Endometrium (tissue), 2 donors: Measurements from ENCODE around the gene ATP4B.

Experiments
- FAIRE-seq: peaks from 2 replicates; lab custom pipeline; 2012; peaks lifted over from hg19 to GRCh38; lab: Jason Lieb, UNC
- donor health status: control.
- donor health status: control.

Gene ATP4B

DNA sequence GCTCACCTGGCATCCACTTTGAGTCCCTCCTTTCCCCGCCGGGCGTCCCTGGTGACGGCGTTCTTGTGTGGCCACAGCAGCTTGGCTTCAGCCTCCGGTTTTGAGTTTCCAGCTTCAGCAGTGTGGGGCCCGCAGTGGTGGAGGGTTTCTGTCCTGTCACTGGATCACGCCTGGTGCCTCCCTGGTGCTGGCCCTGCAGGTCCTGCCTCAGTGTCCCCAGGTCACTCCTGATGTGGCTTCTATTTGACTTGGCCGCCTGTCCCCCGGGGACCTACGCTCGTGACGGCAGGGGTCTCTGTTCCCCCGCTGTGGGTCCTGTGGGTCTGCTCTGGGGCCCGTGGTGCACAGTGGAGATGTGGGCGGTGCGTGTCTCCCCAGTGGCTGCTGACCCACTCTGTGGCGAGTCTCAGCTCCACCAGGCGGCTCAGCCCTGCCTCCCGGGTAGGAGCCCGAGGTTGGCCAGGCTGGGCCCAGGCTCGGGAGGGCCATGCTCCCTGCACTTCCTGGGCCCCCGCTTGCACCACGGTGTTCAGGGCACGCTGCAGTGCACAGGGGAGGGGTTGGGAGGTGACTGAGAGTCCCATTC is 1.9 kb downstream of the ATP4B start:
- no peak for FAIRE-seq

DNA sequence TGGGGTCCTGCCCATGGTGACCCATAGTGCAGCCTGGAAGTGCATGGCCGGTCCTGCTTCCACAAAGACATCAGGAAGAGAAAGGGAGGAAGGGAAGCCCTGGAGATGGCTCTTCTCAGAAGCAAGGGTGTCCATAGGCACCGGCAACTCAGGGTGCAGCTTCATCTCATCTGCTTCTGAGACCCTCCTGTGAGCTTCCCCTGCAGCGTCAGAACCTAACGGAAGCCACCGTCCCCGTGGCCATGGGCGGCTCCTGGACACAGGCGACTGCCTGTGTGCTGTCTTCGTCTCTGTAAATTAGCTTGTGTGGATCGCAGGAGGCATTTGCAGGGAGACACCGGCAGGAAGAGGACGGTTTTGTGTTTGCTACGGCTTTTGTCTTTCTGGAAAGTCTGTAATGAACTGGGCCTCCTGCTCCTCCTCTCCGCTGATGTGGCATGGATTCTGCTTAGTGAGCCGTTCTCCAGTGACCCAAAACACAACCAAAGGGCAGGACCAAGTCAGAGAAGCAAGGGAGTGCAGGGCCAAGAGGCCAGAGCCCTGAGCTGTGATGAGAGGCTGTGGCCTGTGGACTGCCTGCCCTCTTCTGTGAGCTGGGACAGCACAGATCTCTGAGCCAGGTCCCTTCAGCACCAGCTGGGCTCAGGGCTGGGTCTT is 2.5 kb downstream of the ATP4B start:
- no peak for FAIRE-seq

DNA sequence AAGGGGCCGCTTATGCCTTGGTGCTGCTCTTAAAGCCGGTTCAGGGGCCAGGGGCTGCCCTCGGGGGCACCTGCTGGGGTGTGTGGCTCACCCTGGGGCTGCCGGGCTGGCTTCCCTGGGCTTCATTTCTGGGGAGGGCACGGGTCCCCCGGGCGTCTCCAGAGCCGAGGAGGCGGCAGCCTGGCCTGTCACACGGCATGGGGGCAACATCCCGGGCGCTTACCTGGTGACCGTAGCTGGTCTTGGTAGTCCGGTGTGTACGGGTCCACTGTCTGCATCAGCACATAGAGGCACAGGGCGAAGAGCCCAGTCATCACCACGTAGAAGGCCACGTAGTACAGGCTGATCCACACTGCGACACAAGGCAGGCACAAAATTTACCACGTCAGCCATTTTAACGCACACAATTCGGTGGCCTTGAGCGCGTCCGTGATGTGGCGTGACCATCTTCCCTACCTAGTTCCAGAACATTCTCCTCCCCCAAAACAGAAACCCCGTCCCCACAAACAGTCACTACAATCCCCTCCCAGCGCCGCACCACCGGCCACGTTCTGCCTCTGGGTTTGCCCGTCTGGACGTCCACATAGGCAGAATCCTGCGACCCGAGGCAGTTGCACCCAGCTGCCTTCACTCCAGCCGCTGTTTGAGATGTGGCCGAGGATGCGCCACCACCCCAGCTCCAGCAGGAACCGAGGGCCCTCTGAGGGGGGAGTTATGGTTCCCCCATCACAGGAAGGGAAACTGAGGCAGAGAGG is 3.2 kb downstream of the ATP4B start:
- no peak for FAIRE-seq

DNA sequence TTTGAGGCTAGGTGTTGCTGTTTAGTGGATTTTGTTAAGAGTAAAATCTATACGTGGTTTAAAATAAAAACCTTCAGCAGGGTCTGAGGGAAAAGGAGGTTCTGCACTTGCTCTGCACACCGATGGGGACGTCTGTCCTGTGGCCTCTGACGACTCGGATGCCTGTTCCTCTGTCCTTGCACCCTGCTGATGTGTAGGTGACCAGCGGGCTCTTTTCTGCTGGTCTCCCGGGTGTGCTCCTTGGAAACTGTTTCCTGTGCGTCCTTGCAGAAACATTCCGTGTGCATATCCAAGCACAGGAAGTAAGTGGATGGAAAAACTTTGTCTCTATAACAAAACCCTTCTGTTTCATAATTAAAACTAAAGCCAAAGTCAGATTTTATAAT is 3.8 kb downstream of the ATP4B start:
- FAIRE-seq: no peak

DNA sequence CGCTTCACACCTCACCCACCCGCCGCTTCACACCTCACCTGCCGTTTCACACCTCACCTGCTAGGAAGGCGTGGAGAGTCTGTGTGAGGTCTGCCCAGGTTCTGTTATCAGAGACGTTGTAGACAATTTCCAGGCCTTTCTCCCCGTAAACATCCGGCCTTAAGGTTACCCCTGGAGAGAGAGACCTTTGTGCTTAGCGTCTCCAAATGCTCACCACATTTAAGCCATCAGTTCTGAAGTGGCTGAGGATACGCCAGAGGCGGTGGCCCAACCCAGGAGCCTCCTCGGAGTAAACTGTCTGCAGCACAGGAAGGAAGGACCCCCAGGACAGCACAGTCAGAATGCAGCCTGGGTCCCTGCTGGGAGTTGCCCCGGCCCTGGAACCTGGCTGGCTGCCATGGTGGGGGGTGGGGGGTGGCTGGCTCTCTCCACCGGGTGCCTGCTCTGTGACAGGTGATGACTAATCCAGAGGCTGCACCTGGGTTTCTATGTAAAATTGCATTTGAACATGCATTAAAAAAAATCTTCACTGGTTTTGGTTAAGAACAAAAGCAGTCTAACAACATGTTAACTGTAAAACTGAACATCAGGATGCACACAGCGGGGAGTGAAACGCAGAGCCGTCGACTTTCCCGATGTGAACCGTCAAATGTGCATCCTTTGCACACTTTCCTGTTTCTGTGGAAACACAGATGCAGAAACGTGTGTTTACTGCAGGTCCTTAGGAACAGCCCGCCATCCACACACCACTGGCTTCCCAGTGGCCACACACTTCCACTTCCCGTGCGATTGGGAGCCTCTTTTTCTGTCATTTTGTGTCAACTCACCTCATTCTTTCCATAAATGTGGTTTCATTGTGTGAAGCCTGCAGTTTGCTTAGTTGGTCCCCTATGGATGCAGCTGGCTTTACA is 4.5 kb downstream of the ATP4B start:
- FAIRE-seq: no peak

DNA sequence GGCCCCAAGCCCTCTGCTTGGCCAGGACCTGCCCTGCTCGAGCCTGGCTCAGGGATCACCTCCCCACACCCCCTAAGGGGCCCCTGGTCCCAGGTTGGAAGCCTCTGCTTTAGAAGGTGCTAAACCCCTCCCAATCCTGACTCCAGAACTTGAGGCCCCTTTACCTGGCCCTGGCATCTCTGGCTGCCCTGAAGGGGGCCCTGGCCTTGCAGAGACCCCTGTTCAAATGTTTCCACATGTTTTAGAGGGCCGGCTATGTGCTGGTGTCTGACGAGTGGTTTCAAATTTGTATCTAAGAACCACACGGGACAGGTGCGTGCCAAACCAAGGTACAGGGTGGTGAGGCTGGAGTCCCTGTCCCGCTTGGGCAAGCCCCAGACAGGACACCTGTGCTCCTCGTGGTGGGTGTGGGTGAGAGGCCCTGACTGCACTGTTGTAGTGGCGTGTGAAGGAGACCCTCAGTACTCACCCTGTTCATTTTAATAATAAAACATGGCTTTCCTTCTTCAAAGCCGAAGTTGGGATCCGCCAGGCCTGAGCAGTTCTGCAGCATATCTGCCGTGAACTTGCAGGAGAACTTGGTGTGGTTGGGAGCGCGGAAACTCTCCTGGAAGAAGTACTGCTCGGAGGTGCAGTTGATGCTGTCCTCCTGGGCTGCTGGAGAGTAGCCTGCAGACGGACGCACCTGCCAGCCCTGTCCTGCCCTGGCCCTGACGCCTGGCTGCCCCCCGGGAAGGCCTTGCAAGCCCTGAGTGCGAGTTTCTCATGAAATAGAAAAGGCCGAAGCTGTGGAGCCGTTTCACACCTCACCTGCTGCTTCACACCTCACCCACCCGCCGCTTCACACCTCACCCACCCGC is 5.4 kb downstream of the ATP4B start:
- no peak for FAIRE-seq

DNA sequence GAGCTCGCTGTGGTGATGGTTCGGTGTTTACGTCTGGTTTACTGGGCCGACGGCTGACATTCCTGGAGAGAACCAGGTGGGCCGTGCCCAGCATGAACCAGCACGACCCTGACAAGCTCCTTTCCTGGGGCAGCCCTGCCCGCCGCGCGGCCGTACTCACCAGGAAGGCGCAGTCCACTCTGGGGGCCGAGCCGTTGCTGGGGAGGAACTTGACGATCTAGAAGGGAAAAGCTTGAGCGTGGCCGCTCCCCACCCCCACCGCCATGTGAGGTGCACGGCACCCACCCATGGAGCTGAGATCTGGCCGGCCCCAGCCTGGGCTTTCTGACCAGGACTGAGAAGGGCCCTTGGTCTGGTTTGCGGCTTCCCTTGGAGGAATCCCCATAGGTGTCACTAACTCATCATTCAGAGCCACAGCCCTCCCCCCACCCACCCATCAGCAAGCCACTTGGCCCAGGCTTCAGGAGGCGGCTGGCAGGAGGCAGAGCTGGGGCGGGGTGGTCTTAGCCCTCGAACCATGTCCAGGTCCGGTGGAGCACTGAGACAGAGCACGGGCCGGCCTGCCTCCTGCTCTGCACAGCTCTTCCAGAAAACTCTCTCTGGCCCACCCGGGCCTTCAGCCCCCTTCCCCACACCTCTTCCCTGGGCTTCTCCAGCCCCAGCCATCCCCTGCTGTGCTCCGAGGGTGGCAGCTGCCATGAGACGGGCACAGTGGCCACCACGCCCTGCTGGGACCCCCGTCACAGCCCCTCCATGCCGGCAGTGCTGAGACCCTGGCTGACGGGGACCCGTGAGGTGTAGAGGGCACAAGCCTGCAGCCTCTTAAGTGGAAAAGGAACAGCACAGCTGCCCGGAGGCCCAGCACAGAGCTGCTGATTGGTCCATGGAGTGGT is 6.2 kb downstream of the ATP4B start:
- no peak for FAIRE-seq

DNA sequence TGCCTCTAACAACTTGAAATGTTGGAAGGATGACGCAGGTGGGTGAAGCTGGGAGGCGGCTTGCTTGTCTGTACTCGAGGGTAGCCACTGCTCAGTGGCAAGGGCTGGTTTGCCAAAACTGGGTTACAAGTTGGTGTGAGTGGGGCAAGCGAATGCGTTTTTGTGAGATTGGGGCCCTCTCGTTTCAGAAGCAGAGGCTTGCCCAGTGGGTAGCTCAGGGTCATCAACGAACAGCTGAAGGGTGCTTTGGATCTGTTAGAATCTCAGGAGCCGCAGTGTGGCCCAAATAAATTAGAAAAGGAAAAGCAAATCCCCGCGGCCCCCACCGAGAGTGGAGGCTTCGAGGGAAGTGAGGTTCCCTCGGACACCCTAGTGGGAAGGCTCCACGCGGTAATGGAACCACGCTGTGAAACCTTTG is 7.3 kb downstream of the ATP4B start:
- FAIRE-seq: no peak

DNA sequence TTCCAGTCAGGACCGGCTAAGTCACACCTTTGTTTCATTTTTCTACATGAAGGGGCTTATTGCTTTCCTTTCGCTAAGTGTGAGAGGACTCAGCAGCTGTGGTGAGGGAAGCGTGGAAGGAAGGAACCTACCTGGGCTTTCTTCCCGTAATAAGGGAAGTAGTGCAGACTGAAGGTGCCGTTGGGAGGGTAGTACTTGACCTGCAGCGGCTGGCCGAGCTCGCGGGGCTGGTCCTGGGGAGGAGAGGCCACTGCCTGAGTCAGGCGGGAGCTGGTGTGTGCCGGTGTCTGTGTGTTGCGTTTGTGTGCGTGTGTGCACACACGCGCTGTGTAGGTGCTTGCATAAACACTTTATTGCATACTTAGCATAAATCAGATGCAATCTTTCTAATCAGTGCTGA is 7.7 kb downstream of the ATP4B start:
- FAIRE-seq: no peak

DNA sequence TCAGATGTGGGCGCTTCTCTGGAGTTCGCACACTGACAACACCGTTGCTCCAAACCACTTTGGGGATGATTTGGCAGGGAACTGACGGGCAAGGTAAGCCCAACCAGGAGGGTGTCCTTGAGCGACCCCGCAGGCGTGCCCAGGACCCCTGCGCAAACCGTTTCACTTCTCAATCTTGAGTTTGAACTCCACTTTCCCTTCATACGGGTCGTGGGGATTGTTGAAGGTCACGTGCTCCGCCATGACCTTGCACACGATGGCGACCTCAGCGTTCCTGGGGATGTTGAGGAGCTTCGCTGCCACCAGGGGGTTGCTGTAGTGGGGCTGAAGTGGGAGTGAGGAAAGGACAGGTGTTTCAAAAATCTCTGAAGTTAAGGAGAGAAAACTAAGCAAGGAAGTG is 8.8 kb downstream of the ATP4B start:
- no peak for FAIRE-seq

DNA sequence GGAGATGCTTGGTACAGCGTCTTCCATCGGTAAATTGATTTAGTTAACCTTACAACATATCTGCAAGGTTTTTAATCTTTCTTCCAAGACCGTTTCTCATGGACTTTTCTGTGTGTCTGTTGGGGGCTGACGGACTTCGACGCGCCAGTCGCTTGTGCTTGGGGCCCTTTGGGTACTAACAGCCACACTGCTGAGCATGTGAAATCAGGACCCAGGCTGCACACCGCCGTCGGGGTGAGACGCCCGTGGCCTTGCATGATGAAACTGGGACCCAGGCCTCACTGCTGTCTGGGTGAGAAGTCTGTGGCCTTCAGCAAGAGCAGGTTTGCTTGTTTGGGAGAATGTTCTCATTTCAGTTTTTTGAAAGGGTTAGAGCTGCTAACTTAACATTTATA is 9.8 kb downstream of the ATP4B start:
- FAIRE-seq: no peak

DNA sequence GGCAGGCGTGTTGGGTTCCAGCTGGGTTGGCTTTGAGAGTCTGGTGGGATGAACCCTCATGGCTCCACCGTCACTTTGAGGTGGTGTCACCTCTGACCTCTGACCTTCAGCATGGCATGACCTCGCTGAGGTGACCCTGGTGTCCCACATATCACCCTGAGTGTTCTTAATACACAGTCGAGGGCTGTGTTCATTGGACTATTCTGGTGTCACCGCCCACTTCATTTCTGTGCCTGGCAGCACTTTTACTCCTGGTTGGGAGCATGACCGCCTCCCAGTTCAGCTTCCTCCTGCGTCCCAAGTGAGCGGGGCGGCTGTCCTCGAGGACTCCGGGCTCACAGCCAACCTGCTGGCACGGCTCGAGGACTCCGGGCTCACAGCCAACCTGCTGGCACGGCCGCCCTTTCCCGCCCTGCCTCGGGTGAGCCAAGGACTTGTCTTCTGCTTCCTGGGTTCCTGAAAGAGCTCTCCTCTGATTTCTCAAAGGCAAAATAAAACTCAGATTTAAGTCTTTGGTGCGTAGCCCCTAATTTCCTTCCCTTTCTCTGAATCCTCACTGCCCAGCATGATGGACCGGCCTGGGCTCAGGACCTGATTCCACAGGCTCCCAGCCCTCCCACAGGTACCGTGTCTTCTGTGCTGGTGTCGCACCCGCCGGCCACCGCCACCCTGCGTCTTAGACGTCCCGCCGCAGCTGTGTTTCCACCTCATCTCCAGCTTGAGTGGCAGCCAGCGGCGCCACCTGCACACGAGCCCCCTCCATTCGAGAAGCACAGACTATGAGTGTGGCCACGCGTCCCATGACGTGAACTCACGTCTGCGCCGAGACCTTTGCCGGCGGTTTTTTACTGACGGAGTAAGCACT is 10.4 kb downstream of the ATP4B start:
- no peak for FAIRE-seq

DNA sequence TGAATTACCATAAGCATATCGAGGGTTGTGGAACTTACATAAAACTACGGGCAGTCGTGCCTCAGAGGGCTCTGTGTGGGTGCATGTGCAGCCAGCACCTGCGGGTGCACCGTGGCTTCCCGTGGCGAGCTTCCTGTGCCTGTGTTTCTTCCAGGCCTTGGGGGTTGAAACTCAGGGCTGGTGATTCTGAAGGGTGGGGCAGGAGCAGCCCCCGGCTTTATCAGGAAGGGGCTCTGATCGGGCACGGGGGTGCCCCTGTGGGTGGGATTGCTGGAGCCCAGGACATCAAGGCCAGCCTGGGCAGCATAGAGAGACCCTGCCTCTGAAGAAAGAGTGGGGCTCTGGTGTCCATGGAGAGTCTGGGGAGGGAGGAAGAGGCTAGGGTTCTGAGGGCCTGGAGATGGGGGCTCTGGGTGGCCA is 11.1 kb downstream of the ATP4B start:
- no peak for FAIRE-seq

DNA sequence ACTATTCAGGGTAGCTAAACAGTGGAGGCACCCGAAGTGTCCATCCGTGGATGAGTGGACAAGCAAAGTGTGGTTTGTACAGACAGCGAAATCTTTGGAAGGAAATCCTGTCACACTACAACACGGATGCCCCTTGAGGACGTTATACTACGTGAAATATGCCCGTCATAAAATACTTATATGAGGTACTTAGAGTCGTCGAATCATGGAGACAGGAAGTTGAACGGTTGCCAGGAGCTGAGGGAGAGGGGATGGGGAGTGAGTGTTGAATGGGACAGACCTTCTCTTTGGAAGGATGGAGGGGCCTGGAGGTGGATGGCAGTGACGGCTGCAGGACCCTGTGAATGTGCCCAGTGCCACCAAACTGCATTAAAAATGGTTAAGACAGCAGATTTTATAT is 11.6 kb downstream of the ATP4B start:
- no peak for FAIRE-seq

DNA sequence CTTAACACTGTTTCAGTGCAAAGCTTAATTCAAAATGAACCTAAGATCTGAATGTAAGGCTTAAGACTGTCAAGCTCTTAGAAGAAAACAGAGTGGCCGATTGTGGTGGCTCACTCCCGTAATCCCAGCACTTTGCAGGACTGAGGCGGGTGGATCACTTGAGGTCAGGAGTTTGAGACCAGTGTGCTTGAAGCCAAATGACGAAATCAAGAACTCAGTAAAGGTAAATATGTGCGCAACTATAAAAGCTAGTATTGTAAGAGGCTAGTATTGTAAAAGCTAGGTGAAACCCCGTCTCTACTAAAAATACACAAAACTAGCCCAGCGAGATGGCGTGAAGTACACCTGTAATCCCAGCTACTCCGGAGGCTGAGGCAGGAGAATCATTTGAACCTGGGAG is 12.7 kb downstream of the ATP4B start:
- no peak for FAIRE-seq

DNA sequence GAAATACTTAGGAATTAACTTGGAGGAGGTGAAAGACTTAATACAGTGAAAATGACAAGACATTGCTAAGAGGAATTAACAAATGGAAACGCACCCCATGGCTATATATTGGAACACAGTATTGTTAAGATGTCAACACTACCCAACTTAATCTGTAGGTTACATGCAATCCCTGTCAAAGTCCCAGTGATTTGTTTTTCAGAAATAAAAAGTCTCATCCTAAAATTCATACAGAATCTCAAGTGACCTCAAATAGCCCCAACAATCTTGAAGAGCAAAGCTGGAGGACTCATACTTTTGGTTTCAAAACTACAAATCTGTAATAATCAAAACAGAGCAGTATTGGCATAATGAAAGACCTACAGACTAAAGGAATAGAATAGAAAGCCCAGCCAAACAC is 13.2 kb downstream of the ATP4B start:
- FAIRE-seq: no peak

DNA sequence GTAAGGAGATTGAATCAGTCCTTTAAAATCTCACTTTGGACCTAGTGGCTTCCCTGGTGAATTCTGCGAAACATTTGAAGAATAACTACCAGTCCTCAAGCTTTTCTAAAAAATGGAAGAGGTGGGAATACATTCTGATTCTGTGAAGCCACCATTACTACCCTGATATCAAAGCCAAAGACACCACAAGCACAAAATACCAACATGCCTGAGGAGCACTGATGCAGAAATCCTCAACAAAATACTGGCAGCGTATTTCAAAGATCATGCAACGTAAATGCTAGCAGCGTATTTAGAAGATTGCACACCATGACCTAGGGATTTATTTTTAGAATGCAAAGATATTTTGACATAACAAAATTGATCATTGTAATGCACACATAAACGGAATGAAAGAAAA is 14.4 kb downstream of the ATP4B start:
- no peak for FAIRE-seq

DNA sequence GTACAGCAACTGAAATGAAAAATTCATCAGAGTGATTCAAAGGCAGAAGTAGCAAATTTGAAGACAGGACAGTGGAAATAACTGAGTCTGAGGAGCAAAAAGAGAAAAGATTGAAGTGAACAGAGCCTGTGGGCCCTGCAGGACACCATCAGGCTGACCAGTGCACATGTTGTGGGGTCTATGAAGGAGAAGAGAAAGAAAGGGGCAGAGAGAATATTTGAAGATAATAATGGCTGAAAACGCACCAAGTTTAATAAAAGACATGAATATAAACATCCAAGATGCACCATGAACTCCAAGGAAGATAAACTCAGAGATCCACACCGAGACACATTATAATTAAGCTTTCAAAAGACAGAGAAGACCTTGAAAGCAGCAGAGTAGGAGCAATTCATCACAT is 15.4 kb downstream of the ATP4B start:
- no peak for FAIRE-seq

DNA sequence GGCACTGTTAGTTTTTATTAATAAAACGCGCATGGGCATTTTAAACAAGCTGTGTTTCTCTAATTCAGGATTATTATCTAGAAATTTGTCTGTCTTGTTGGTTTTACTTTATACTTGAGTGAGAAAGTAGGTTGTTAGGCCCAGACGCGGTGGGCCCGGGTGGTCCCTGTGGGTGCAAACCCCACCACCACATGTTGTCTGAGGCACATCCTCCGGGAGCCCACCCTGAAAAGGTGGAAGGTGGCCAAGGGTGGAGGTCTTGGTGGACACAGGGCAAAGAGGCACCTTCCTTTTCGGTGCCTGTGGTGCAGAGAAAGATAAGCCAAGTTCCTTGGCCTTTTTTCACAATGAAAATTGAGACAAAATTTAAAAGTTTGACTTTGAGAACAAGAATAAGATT is 16.6 kb downstream of the ATP4B start:
- FAIRE-seq: no peak
